H9 (cell line): ENCODE measurements around the gene RABGAP1L. TPM values are rescaled to one million over a fixed set of nuclear protein-coding genes. Genes with fewer than 3 reads are reported as not detected.

Experiments
- DNase-seq: peaks from one replicate; pipeline ENCODE4 v3.0.0-alpha.2; 2017
- H2AFZ ChIP-seq: one replicate; pipeline ENCODE4 v1.6.1; 2013; ENCODE audit warnings: mild to moderate bottlenecking, low read length, control low read depth, moderate library complexity
- H2AK5ac ChIP-seq: 2 replicates; pipeline ENCODE4 v1.6.1; 2013; ENCODE audit warnings: low read length, control low read depth, mixed read lengths; ENCODE audit not compliant: insufficient read length
- H2BK120ac ChIP-seq: one replicate; pipeline ENCODE4 v1.6.1; 2013; ENCODE audit warnings: low read depth, mild to moderate bottlenecking, low read length, control low read depth, inconsistent platforms; ENCODE audit not compliant: poor library complexity, severe bottlenecking
- H2BK12ac ChIP-seq: 2 replicates; pipeline ENCODE4 v1.6.1; 2013; ENCODE audit warnings: low read length, control low read depth, mixed read lengths, low read depth; ENCODE audit not compliant: insufficient read length
- H2BK15ac ChIP-seq: 2 replicates; pipeline ENCODE4 v1.6.1; 2013; ENCODE audit warnings: low read depth, low read length, control low read depth
- H2BK20ac ChIP-seq: one replicate; pipeline ENCODE4 v1.6.1; 2013; ENCODE audit warnings: low read depth, mild to moderate bottlenecking, low read length, control low read depth, inconsistent platforms; ENCODE audit not compliant: poor library complexity, severe bottlenecking
- H2BK5ac ChIP-seq: 2 replicates; pipeline ENCODE4 v1.6.1; 2013; ENCODE audit warnings: low read length, control low read depth, mixed read lengths; ENCODE audit not compliant: insufficient read length
- H3K14ac ChIP-seq: 2 replicates; pipeline ENCODE4 v1.6.1; 2013; ENCODE audit warnings: low read length, control low read depth; ENCODE audit not compliant: insufficient read depth
- H3K18ac ChIP-seq: 2 replicates; pipeline ENCODE4 v1.6.1; 2013; ENCODE audit warnings: low read depth, mild to moderate bottlenecking, mixed read lengths, low read length, control low read depth; ENCODE audit not compliant: insufficient read length
- H3K23ac ChIP-seq: 2 replicates; pipeline ENCODE4 v1.6.1; 2013; ENCODE audit warnings: low read length, control low read depth, mixed read lengths, low read depth; ENCODE audit not compliant: insufficient read length
- H3K23me2 ChIP-seq: 2 replicates; pipeline ENCODE4 v1.6.1; 2013; ENCODE audit warnings: low read depth, mild to moderate bottlenecking, mixed read lengths, low read length, control low read depth; ENCODE audit not compliant: insufficient read length, poor library complexity, severe bottlenecking
- H3K27ac ChIP-seq: 2 replicates; pipeline ENCODE4 v1.5.1; 2013; ENCODE audit warnings: low read length, control low read depth, mixed read lengths, low read depth; ENCODE audit not compliant: insufficient read length
- H3K27me3 ChIP-seq: 2 replicates; pipeline ENCODE4 v1.6.1; 2013; ENCODE audit warnings: low read length, control low read depth, inconsistent platforms; ENCODE audit not compliant: insufficient read depth
- H3K4ac ChIP-seq: 2 replicates; pipeline ENCODE4 v1.6.1; 2013; ENCODE audit warnings: low read depth, mild to moderate bottlenecking, control low read depth, inconsistent platforms, low read length, moderate library complexity
- H3K4me1 ChIP-seq: 2 replicates; pipeline ENCODE4 v1.6.1; 2013; ENCODE audit warnings: low read length, control low read depth, inconsistent platforms; ENCODE audit not compliant: insufficient read depth
- H3K4me2 ChIP-seq: 2 replicates; pipeline ENCODE4 v1.6.1; 2013; ENCODE audit warnings: low read length, control low read depth, mixed read lengths; ENCODE audit not compliant: insufficient read length, insufficient read depth
- H3K56ac ChIP-seq: 2 replicates; pipeline ENCODE4 v1.6.1; 2013; ENCODE audit warnings: low read depth, mild to moderate bottlenecking, mixed read lengths, low read length, control low read depth; ENCODE audit not compliant: insufficient read length
- H3K79me1 ChIP-seq: 2 replicates; pipeline ENCODE4 v1.6.1; 2013; ENCODE audit warnings: low read depth, mild to moderate bottlenecking, moderate library complexity, low read length, control low read depth, inconsistent platforms; ENCODE audit not compliant: insufficient read depth, poor library complexity, severe bottlenecking
- H3K79me2 ChIP-seq: 2 replicates; pipeline ENCODE4 v1.6.1; 2013; ENCODE audit warnings: low read length, control low read depth, inconsistent platforms; ENCODE audit not compliant: insufficient read depth
- H3K9ac ChIP-seq: 2 replicates; pipeline ENCODE4 v1.6.1; 2013; ENCODE audit warnings: low read length, control low read depth, mixed read lengths; ENCODE audit not compliant: insufficient read length; ENCODE audit errors: extremely low read depth
- H3K9me3 ChIP-seq: one replicate; pipeline ENCODE4 v1.6.1; 2013; ENCODE audit warnings: low read depth, low read length, inconsistent platforms; ENCODE audit not compliant: control insufficient read depth
- H3T11ph ChIP-seq: one replicate; pipeline ENCODE4 v1.6.1; 2013; ENCODE audit warnings: mild to moderate bottlenecking, low read length, control low read depth, inconsistent platforms
- H4K20me1 ChIP-seq: one replicate; pipeline ENCODE4 v1.6.1; 2013; ENCODE audit not compliant: control insufficient read depth, insufficient read length, insufficient read depth
- H4K5ac ChIP-seq: 2 replicates; pipeline ENCODE4 v1.6.1; 2013; ENCODE audit warnings: low read depth, mild to moderate bottlenecking, mixed read lengths, low read length, control low read depth; ENCODE audit not compliant: insufficient read length
- H4K8ac ChIP-seq: replicated peaks from 2 replicates; pipeline ENCODE4 v1.6.1; 2013; ENCODE audit warnings: low read length, control low read depth, mixed read lengths, low read depth; ENCODE audit not compliant: insufficient read length
- H4K91ac ChIP-seq: 2 replicates; pipeline ENCODE4 v1.6.1; 2013; ENCODE audit warnings: low read depth, mild to moderate bottlenecking, moderate library complexity, mixed read lengths, low read length, control low read depth; ENCODE audit not compliant: insufficient read length
- H3K27ac Mint-ChIP-seq, 3 experiments: 2 replicates in 2 of 3; 3 replicates in 1 of 3; pipeline ENCODE4 v1.8.0; 2020 to 2021; ENCODE audit warnings: mixed read lengths in 3 of 3, mild to moderate bottlenecking in 1 of 3, moderate library complexity in 1 of 3
- H3K27me3 Mint-ChIP-seq: 2 replicates; pipeline ENCODE4 v1.8.0; 2021; ENCODE audit warnings: low read depth, mild to moderate bottlenecking, moderate library complexity, mixed read lengths
- H3K36me3 Mint-ChIP-seq, 3 experiments: 2 replicates in 2 of 3; 3 replicates in 1 of 3; pipeline ENCODE4 v1.8.0; 2020 to 2021; ENCODE audit warnings: low read depth in 3 of 3, mixed read lengths in 3 of 3; ENCODE audit not compliant: insufficient read depth in 1 of 3
- H3K4me1 Mint-ChIP-seq, 2 experiments: 2 replicates each; pipeline ENCODE4 v1.8.0; 2020; ENCODE audit warnings: mixed read lengths in 2 of 2
- H3K4me3 Mint-ChIP-seq, 2 experiments: 2 replicates in 1 of 2; 3 replicates in 1 of 2; pipeline ENCODE4 v1.8.0; 2020 to 2021; ENCODE audit warnings: mild to moderate bottlenecking in 2 of 2, mixed read lengths in 2 of 2, moderate library complexity in 1 of 2
- H3K9me3 Mint-ChIP-seq, 2 experiments: 2 replicates in 1 of 2; 3 replicates in 1 of 2; pipeline ENCODE4 v1.8.0; 2020; ENCODE audit warnings: mild to moderate bottlenecking in 2 of 2, mixed read lengths in 2 of 2, moderate library complexity in 1 of 2
- CTCF ChIP-seq: fragments of 200-600 bp; sonication (generic); conservative IDR thresholded peaks from 3 replicates; pipeline ENCODE4 v1.8.0; 2021; ENCODE audit warnings: antibody characterized with exemption, mild to moderate bottlenecking
- WGBS: extraction: QIAGEN DNeasy Blood & Tissue Kit; methylation state at CpG from one replicate; pipeline ENCODE4 v1.1.7; 2013; ENCODE audit warnings: missing lambda C conversion rate, low lambda C conversion rate, mixed read lengths; ENCODE audit not compliant: insufficient read length; ENCODE audit errors: extremely low coverage; 5-methylcytosine and 5-hydroxymethylcytosine counted together
- total RNA-seq: library from RNA; stranded (reverse); gene quantifications from 2 replicates; pipeline ENCODE4 v1.2.1, GENCODE V29; 2021

Gene RABGAP1L
- total RNA-seq, 1 experiment from 2014 or later: 147 TPM

GRCh38 chr1:175005085-175005783, 845.9 kb downstream of the RABGAP1L start:
- no peak overlapping the region for H3K23ac ChIP-seq
- H2BK20ac ChIP-seq: no peak overlapping the region
- H3K79me2 ChIP-seq: peaks cover 40% of the 10 kb centered on the region; the same call in 1 of the 2 replicates
- no peak overlapping the region for H3K56ac ChIP-seq
- no peaks in the 10 kb centered on the region for H3K9me3 ChIP-seq
- H3K27ac ChIP-seq: no peak overlapping the region
- no peak overlapping the region for H2BK12ac ChIP-seq
- H3K4ac ChIP-seq: no peak overlapping the region
- H4K20me1 ChIP-seq: no peaks in the 10 kb centered on the region
- H3K9ac ChIP-seq: no peak overlapping the region
- no peak for TF ChIP-seq CTCF
- Mint-ChIP-seq H3K4me3 (no peak overlapping the region), H3K36me3 (peaks cover 21 to 49% (median 46%) of the 10 kb centered on the region in 3 experiments; a peak in 6 of 7 replicates), H3K9me3 (no peaks in the 10 kb centered on the region), H3K4me1 (peaks cover 21 to 23% of the 10 kb centered on the region in 2 experiments), H3K27me3 (no peaks in the 10 kb centered on the region), H3K27ac (no peak overlapping the region)
- H3K4me2 ChIP-seq: no peak overlapping the region
- H2BK120ac ChIP-seq: no peak overlapping the region
- H3K79me1 ChIP-seq: no peaks in the 10 kb centered on the region
- no peak overlapping the region for H4K8ac ChIP-seq
- no peak overlapping the region for H3K18ac ChIP-seq
- H3K4me1 ChIP-seq: no peaks in the 10 kb centered on the region
- no peak overlapping the region for H2BK5ac ChIP-seq
- H2BK15ac ChIP-seq: no peak overlapping the region
- H3K27me3 ChIP-seq: no peaks in the 10 kb centered on the region
- no peak overlapping the region for H3T11ph ChIP-seq
- no peak overlapping the region for H4K91ac ChIP-seq
- H3K14ac ChIP-seq: no peak overlapping the region
- no peak for DNase-seq
- no peak overlapping the region for H2AFZ ChIP-seq
- H3K23me2 ChIP-seq: no peaks in the 10 kb centered on the region
- WGBS: no CpG with 5 or more reads among the region's 8 CpGs
- H4K5ac ChIP-seq: no peak overlapping the region
- H2AK5ac ChIP-seq: no peak overlapping the region
